GM12891 (cell line): ENCODE measurements around the gene TMEM200A.

Experiments used
- DNase-seq: peaks from one replicate; pipeline ENCODE4 v3.0.0; 2011; ENCODE audit warnings: low spot score; ENCODE audit not compliant: insufficient read length
- FAIRE-seq: peaks from 2 replicates; lab custom pipeline; 2011; peaks lifted over from hg19 to GRCh38; lab: Jason Lieb, UNC
- PAX5 ChIP-seq: IDR thresholded peaks from 2 replicates; pipeline ENCODE4 v1.6.1; 2011; ENCODE audit warnings: low read length, moderate library complexity, mild to moderate bottlenecking; ENCODE audit not compliant: insufficient read depth, severe bottlenecking
- POLR2A ChIP-seq: IDR thresholded peaks from 2 replicates; pipeline ENCODE4 v1.6.1; 2011; ENCODE audit warnings: low read depth, low read length, control low read depth
- POLR2AphosphoS5 ChIP-seq: IDR thresholded peaks from 2 replicates; pipeline ENCODE4 v1.6.1; 2011; ENCODE audit warnings: low read depth, low read length, control low read depth
- POU2F2 ChIP-seq: IDR thresholded peaks from 2 replicates; pipeline ENCODE4 v1.6.1; 2011; ENCODE audit warnings: low read depth, mild to moderate bottlenecking, control low read depth, low read length, moderate library complexity
- SPI1 ChIP-seq: IDR thresholded peaks from 2 replicates; pipeline ENCODE4 v1.6.1; 2011; ENCODE audit warnings: low read depth, low read length, control low read depth
- TAF1 ChIP-seq: IDR thresholded peaks from 2 replicates; pipeline ENCODE4 v1.6.1; 2011; ENCODE audit warnings: low read depth, low read length, control low read depth

The TMEM200A gene

GRCh38 chr6:130421585-130421984, 55.8 kb downstream of the TMEM200A start:
- TF ChIP-seq TAF1 = no peak
- TF ChIP-seq SPI1 = no peak
- TF ChIP-seq PAX5 = no peak
- TF ChIP-seq POLR2A = no peak
- DNase-seq (no peak), FAIRE-seq (no peak)

- no peak for FAIRE-seq
- TF ChIP-seq POU2F2 (no peak), PAX5 (no peak)
- DNase-seq = no peak
Observed at GRCh38 chr6:130423044-130423443, 57.2 kb downstream of the TMEM200A start.

- no peak for FAIRE-seq
- TF ChIP-seq POU2F2 (no peak), PAX5 (no peak), TAF1 (no peak), SPI1 (no peak), POLR2A (no peak), POLR2AphosphoS5 (no peak)
- DNase-seq = no peak
Observed at GRCh38 chr6:130424710-130425109, 58.9 kb downstream of the TMEM200A start.

- TF ChIP-seq PAX5 = no peak
- DNase-seq (no peak), FAIRE-seq (no peak)
Observed at GRCh38 chr6:130425537-130425936, 59.7 kb downstream of the TMEM200A start.

GRCh38 chr6:130426066-130426721, 60.4 kb downstream of the TMEM200A start:
- DNase-seq = no peak
- TF ChIP-seq POLR2A (no peak), PAX5 (no peak), POLR2AphosphoS5 (no peak)

GRCh38 chr6:130431346-130431852, 65.6 kb downstream of the TMEM200A start:
- TF ChIP-seq PAX5 = no peak
- TF ChIP-seq SPI1 = no peak
- no peak for TF ChIP-seq POLR2A
- TF ChIP-seq TAF1 = no peak
- no peak for TF ChIP-seq POLR2AphosphoS5
- no peak for TF ChIP-seq POU2F2
- FAIRE-seq (no peak), DNase-seq (no peak)

More at GRCh38 chr6:130426066-130426721, 60.4 kb downstream of the TMEM200A start:
- FAIRE-seq = no peak

- FAIRE-seq (no peak), DNase-seq (no peak)
- no peak for TF ChIP-seq POU2F2
- no peak for TF ChIP-seq POLR2AphosphoS5
- TF ChIP-seq PAX5 = no peak
- no peak for TF ChIP-seq SPI1
- no peak for TF ChIP-seq POLR2A
- no peak for TF ChIP-seq TAF1
Observed at GRCh38 chr6:130432838-130433237, 67.0 kb downstream of the TMEM200A start.

GRCh38 chr6:130434174-130434873, 68.5 kb downstream of the TMEM200A start:
- no peak for DNase-seq
- FAIRE-seq = no peak
- no peak for TF ChIP-seq PAX5
- TF ChIP-seq POLR2AphosphoS5 = no peak
- TF ChIP-seq POU2F2 = no peak

GRCh38 chr6:130435181-130435580, 69.4 kb downstream of the TMEM200A start:
- TF ChIP-seq PAX5 = no peak
- no peak for TF ChIP-seq TAF1
- no peak for TF ChIP-seq POLR2A
- no peak for TF ChIP-seq SPI1
- no peak for TF ChIP-seq POLR2AphosphoS5
- TF ChIP-seq POU2F2 = no peak
- FAIRE-seq = no peak
- DNase-seq = no peak

GRCh38 chr6:130437961-130438360, 72.1 kb downstream of the TMEM200A start:
- no peak for TF ChIP-seq TAF1
- no peak for TF ChIP-seq POLR2A
- no peak for TF ChIP-seq POLR2AphosphoS5
- TF ChIP-seq POU2F2 = no peak
- TF ChIP-seq PAX5 = no peak
- TF ChIP-seq SPI1 = no peak
- FAIRE-seq (no peak), DNase-seq (no peak)

GRCh38 chr6:130447374-130447773, 81.6 kb downstream of the TMEM200A start:
- no peak for FAIRE-seq

More at GRCh38 chr6:130447374-130447773, 81.6 kb downstream of the TMEM200A start:
- DNase-seq = no peak
- TF ChIP-seq SPI1 (no peak), POU2F2 (no peak)
